ENCODE data around the gene TNK1.

DNA sequence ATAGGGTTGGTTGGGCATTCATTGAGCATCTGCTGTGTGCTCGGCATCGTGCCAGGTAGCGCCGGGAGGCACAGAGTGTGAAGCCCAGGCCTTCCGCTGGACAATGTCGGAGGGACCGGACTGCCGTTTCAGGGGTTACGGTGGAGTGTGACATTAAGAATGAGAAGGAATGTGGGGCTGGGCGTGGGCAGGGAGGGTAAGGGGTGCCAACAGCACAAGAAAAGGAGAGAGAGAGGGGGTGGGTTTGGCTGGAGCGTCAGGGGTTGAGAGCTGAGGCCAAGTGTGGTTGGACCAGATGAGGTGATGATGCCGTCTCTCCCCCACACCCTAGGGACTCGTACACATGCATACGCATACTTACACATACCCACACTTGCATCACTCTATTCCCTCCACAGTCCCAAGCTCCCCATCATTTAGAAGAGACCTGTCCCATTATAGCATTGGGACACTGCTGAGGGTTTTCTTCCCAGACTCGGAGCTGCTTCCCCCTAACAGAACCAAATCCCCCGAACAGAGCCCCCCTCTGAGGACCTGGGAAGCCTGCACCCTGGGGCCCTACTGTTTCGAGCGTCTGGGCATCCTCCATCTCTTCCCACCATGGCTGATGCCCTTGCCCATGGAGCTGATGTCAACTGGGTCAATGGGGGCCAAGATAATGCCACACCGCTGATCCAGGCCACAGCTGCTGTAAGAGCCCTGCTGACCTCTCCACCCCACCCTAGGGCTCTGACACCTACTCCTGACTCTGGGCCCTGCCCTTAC is 32.2 kb upstream of the TNK1 start:
- TF ChIP-seq, protein P1, sequence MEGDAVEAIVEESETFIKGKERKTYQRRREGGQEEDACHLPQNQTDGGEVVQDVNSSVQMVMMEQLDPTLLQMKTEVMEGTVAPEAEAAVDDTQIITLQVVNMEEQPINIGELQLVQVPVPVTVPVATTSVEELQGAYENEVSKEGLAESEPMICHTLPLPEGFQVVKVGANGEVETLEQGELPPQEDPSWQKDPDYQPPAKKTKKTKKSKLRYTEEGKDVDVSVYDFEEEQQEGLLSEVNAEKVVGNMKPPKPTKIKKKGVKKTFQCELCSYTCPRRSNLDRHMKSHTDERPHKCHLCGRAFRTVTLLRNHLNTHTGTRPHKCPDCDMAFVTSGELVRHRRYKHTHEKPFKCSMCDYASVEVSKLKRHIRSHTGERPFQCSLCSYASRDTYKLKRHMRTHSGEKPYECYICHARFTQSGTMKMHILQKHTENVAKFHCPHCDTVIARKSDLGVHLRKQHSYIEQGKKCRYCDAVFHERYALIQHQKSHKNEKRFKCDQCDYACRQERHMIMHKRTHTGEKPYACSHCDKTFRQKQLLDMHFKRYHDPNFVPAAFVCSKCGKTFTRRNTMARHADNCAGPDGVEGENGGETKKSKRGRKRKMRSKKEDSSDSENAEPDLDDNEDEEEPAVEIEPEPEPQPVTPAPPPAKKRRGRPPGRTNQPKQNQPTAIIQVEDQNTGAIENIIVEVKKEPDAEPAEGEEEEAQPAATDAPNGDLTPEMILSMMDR (IDR thresholded peaks at IDR 0.05), result no peak
- no peak for TF ChIP-seq POLR2AphosphoS5 (IDR thresholded peaks at IDR 0.05)
- no peak for TF ChIP-seq POLR2A (IDR thresholded peaks at IDR 0.05)
